IgD-negative memory B cell (primary cell): ENCODE results near the gene KDM3A. TPM values are rescaled to one million over a fixed set of nuclear protein-coding genes. Genes with fewer than 3 reads are reported as not detected.

Experiments
- H3K27ac Mint-ChIP-seq, 3 donors: one replicate each; pipeline ENCODE4 v1.8.0; 2020 to 2022; ENCODE audit warnings: mild to moderate bottlenecking in 3 of 3, mixed read lengths in 3 of 3, moderate library complexity in 1 of 3
- H3K27me3 Mint-ChIP-seq: one replicate; pipeline ENCODE4 v1.8.0; 2021; ENCODE audit warnings: mixed read lengths
- H3K36me3 Mint-ChIP-seq: one replicate; pipeline ENCODE4 v1.8.0; 2020; ENCODE audit warnings: mild to moderate bottlenecking, mixed read lengths
- H3K4me1 Mint-ChIP-seq, 3 donors: one replicate each; pipeline ENCODE4 v1.8.0; 2020 to 2022; ENCODE audit warnings: mixed read lengths in 3 of 3, mild to moderate bottlenecking in 1 of 3
- H3K4me3 Mint-ChIP-seq, 4 donors: one replicate each; pipeline ENCODE4 v1.8.0; 2020 to 2022; ENCODE audit warnings: mild to moderate bottlenecking in 4 of 4, mixed read lengths in 4 of 4, moderate library complexity in 3 of 4
- H3K9me3 Mint-ChIP-seq, 3 donors: one replicate each; pipeline ENCODE4 v1.8.0; 2020 to 2021; ENCODE audit warnings: mixed read lengths in 3 of 3, mild to moderate bottlenecking in 1 of 3
- polyA plus RNA-seq: library from polyadenylated mRNA; unstranded; fragments of 300-500 nt; fragmentation: Illumina TruSeq; gene quantifications from one replicate; pipeline ENCODE4 v1.2.3, GENCODE V29; 2021

The KDM3A gene, protein sequence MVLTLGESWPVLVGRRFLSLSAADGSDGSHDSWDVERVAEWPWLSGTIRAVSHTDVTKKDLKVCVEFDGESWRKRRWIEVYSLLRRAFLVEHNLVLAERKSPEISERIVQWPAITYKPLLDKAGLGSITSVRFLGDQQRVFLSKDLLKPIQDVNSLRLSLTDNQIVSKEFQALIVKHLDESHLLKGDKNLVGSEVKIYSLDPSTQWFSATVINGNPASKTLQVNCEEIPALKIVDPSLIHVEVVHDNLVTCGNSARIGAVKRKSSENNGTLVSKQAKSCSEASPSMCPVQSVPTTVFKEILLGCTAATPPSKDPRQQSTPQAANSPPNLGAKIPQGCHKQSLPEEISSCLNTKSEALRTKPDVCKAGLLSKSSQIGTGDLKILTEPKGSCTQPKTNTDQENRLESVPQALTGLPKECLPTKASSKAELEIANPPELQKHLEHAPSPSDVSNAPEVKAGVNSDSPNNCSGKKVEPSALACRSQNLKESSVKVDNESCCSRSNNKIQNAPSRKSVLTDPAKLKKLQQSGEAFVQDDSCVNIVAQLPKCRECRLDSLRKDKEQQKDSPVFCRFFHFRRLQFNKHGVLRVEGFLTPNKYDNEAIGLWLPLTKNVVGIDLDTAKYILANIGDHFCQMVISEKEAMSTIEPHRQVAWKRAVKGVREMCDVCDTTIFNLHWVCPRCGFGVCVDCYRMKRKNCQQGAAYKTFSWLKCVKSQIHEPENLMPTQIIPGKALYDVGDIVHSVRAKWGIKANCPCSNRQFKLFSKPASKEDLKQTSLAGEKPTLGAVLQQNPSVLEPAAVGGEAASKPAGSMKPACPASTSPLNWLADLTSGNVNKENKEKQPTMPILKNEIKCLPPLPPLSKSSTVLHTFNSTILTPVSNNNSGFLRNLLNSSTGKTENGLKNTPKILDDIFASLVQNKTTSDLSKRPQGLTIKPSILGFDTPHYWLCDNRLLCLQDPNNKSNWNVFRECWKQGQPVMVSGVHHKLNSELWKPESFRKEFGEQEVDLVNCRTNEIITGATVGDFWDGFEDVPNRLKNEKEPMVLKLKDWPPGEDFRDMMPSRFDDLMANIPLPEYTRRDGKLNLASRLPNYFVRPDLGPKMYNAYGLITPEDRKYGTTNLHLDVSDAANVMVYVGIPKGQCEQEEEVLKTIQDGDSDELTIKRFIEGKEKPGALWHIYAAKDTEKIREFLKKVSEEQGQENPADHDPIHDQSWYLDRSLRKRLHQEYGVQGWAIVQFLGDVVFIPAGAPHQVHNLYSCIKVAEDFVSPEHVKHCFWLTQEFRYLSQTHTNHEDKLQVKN (N-terminal part only)
- polyA plus RNA-seq: 14.2 TPM

DNA sequence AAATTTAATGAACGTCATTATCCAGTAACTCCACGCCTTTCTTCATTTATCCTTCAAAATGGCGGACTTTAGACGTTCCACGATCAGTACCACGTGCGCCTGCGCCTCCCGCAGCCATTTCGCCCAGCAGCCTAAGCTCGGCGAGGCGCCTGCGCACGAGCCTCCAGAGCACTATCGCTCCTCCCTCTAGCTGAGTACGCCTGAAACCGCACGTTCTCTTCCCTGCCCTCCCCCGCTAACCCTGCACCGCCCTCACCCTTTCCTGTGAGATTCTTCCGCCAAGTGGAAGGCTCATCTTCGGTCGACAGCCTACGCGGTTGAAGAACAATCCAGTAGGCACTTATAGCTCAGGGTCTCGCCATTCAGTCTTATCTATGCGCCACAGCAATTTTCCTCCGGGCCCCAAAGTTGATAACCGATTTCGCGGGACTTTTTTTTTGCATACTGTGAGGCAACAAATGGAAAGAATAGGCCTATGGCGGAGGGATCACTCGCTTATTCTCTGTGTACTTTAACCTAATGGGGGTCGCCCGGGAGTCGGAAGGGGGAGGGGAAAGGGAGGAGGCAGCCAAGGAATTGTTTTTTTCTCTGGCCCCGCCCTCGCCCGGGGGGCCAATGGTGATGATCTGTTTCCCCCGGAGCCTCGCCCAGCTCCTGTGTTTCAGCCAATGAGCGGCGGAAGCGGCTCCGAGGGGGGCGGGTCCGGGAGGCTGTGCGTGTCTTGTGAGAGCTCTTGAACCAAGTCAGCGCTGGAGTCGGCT is at the start of gene KDM3A:
KDM3A (plus strand) TSS at position 741 of the 761 bp plus-strand sequence. CDS start 677 bp downstream, outside the sequence.
- Mint-ChIP-seq H3K36me3 (peaks cover 6% of the 10 kb centered on the region), H3K4me3 (peak within 1 kb of the TSS; percentile 93 to 98 (median 98)), H3K27ac (peak within 1 kb of the TSS; percentile 99 to 100 (median 99)), H3K4me1 (peaks cover 25 to 37% (median 34%) of the 10 kb centered on the region in 3 donors), H3K27me3 (peaks cover 1% of the 10 kb centered on the region), H3K9me3 (peaks cover 0 to 28% (median 20%) of the 10 kb centered on the region in 3 donors)

DNA sequence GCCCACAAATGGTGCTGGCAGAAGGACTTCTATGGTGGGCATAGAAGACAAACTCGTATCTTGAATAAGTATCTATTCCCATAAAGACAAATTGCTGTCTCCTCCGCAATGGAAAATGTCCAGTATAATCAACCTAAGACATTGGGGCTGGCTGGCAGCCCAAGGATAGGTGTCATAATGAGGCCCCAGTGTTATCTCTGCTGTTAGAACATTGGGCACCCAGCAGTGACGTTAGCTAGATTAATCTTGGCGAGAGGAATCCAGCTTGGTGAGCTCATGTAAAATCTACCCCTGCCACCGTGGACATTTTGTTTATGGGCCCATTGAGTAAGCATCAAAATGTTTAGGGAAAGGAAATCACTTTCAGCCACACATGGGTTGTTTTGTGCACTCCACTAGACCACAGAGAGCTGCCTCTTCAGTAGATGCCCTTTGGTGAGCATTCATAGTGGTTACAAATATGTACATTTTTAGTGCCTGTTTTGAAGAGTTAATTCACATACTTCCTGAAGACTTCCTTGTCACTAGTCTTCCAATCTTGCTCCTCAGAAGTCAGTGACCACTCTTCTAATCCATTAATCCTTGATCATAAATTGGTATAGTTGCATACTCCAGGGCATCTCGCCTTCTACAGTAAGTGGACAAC is 48.2 kb upstream of the KDM3A start:
- Mint-ChIP-seq H3K27ac (no peak overlapping the region), H3K9me3 (peaks cover 0 to 9% (median 0%) of the 10 kb centered on the region in 3 donors), H3K27me3 (peaks cover 23% of the 10 kb centered on the region), H3K4me1 (peaks cover 0 to 16% (median 10%) of the 10 kb centered on the region in 3 donors), H3K4me3 (no peak overlapping the region), H3K36me3 (no peaks in the 10 kb centered on the region)

DNA sequence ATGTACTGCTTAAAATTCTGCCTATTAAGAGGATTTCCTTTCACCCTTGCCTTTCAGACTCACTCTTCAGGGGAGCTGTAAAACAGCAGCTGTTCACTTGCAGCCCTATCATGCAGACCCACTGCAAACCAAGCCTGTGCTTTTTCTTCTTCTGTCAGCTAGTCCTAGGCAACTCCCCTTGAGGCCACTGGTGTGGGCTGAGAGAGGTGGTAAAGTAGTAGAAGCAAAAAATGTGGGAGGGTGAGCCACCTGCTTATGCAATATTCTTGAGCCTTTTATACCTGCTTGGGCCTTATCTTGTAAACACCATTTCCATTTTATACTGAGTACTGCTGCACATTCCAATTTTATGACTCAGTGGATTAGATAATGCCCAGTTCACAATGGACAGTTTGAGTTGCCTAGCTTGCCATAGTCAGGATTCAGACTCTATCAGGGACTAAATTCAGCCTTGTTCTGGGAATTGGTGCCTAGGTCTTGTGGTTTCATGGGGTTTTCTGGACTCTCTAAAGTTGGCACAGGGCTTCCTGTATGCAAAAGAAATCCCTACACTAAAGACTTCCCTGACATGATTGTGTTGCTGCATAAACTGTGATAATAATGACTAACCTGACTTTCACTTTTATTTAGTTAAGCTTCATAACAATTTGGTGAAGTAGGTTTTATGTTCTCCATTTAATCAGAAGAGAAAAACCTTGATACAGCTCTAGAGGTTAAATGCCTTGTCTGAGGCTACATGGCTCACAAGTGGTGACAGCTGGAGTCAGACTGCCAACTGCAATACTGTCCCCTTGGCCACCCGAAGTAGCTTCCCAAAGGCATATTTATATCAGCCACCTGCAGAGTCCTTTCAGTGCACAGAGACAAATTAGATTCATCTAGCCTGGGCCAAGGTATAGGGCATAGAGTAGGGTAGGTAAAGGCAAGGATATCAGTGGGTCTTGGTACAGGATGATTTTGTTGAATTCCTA is 47.4 kb upstream of the KDM3A start:
- H3K4me1 Mint-ChIP-seq: peaks cover 0 to 16% (median 10%) of the 10 kb centered on the region in 3 donors
- H3K9me3 Mint-ChIP-seq: peaks cover 0 to 10% (median 0%) of the 10 kb centered on the region in 3 donors
- H3K27me3 Mint-ChIP-seq: peaks cover 28% of the 10 kb centered on the region
- no peaks in the 10 kb centered on the region for H3K36me3 Mint-ChIP-seq
- H3K4me3 Mint-ChIP-seq: no peak overlapping the region
- H3K27ac Mint-ChIP-seq: no peak overlapping the region

DNA sequence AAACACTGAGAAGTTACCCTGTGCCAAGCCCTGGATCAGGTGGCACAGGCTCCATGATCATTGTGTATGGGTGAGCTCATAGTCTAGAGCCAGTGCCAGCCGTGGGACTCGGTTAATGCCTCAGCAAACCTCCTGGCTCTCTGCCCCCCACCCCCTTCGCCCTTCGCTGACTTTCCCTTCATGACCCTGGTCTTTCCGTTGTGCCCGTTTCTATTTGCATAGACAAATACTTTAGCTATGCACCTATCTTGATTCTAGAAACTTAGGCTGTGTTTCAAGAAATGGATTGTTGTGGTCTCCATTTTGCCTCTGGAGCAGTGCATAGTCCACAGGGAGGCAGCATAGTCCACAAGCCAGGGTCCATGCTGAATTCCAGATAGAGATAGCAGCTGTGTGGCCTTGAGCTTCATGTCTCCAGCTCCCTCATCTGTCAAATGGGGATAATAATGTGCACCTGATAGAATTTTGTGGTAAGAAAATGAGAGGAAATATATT is 44.8 kb upstream of the KDM3A start:
- H3K4me3 Mint-ChIP-seq: peak overlapping the region in 1 of 4 donors; percentile 22
- H3K27me3 Mint-ChIP-seq: peaks cover 42% of the 10 kb centered on the region
- H3K36me3 Mint-ChIP-seq: no peaks in the 10 kb centered on the region

DNA sequence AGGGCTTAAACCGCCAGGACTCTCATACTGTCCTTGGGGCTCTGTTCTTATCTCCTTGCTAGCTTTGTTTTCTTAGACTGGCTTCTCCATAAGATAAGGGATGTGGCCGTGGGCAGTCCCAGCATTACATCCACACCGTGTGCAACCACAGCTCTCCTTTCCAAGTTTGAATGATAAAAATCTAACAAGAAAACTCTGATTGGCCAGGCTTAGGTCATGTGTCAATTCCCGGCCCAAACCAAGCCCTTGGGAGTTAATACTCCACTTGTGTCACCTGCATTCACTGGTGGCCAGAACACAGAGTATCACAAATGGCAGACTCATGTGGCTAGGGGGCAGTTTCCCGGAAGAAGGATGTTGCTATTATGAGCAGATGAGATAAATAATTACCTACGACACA is 43.2 kb upstream of the KDM3A start:
- no peak overlapping the region for H3K4me3 Mint-ChIP-seq
- H3K27me3 Mint-ChIP-seq: peaks cover 40% of the 10 kb centered on the region
- no peaks in the 10 kb centered on the region for H3K36me3 Mint-ChIP-seq
- no peak overlapping the region for H3K27ac Mint-ChIP-seq
- H3K4me1 Mint-ChIP-seq: peaks cover 0 to 16% (median 12%) of the 10 kb centered on the region in 3 donors
- H3K9me3 Mint-ChIP-seq: peaks cover 0 to 5% (median 3%) of the 10 kb centered on the region in 3 donors

More for the DNA sequence above, 44.8 kb upstream of the KDM3A start:
- peaks cover 0 to 16% (median 12%) of the 10 kb centered on the region in 3 donors for H3K4me1 Mint-ChIP-seq
- no peak overlapping the region for H3K27ac Mint-ChIP-seq
- peaks cover 0 to 9% (median 3%) of the 10 kb centered on the region in 3 donors for H3K9me3 Mint-ChIP-seq

DNA sequence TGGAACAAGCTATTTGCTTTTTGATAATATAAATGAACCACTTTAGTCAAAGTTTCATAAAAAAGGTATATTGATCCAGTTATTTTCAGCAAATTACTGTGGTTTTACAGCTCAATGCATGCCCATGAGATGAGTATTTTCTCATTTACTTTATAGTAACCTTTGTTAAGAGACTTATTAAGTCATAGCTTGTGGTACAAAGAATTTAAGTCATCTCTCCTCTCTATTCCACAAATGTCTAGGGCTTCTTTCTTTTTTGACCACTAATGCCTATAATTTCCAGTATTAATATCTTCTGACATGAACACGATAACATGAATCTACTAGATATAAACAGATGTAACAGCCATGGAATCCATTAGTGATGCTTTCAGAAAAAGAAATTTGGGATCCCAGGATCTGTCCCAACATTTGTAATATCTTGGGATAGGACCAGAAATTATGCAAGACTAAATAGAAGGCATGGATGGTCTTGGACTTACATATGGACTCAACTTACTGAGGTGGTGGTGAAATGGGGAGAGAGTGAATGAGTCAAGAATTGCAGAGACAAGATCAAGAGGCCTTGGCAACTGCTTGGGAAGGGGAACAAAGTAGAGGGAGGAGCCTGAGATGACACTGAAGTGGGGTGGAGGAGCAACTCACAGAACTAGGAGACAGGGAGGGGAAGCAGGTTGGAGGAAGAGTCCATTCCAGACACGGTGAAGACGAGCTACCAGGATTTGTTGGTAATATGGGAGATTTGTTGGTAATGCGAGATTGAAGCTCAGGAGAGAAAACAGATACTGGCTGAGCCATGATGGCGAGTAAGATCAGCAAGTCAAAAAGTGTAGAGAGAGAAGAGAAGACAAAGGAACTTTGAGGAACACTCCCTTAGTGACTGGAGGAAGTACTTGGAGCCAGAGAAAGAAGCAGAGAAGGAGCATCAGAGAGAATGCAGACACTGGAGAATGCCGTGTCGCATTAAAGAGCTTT is 42.4 kb upstream of the KDM3A start:
- Mint-ChIP-seq H3K9me3 (peaks cover 0 to 5% (median 3%) of the 10 kb centered on the region in 3 donors), H3K27ac (no peak overlapping the region), H3K36me3 (no peaks in the 10 kb centered on the region), H3K27me3 (peaks cover 40% of the 10 kb centered on the region), H3K4me1 (peaks cover 0 to 12% (median 11%) of the 10 kb centered on the region in 3 donors), H3K4me3 (no peak overlapping the region)

DNA sequence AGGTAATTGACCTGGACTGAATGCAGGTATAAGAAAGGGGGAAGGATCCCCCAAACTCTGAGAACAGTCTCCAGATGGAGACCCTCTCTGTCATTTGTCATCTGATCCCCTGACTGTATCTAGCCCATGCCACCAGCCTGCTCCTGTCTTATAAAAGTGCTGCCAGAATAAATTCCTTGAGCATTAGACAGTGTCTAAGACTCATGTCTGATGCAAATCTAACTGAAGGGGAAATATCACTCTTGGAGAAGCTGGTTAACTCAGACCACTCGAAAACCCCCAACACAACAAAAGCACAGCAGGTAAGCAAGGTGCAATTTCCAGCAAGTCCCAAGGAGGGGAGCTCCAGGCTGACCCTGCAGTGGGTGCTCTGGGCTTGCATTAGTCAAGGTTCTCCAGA is 40.9 kb upstream of the KDM3A start:
- Mint-ChIP-seq H3K4me3 (no peak overlapping the region), H3K4me1 (peaks cover 0 to 12% (median 6%) of the 10 kb centered on the region in 3 donors), H3K27me3 (peaks cover 36% of the 10 kb centered on the region), H3K27ac (no peak overlapping the region), H3K36me3 (no peaks in the 10 kb centered on the region), H3K9me3 (peaks cover 0 to 5% (median 3%) of the 10 kb centered on the region in 3 donors)

DNA sequence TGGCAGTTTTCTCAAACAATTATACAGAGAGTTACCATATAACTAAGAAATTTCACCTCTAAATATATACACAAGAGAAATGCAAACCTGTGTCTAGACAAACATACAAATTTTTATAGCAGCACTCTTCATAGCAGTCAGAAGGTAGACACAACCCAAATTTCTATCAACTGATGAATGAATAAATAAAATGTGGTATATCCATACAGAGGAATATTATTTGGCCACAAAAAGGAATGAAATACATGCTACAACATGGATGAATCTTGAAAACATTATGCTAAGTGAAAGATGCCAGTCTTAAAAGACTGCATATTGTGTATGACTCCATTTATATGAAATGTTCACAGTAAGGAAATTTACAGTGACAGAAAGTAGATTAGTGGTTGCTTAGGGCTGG is 30.6 kb upstream of the KDM3A start:
- peaks cover 2% of the 10 kb centered on the region for H3K36me3 Mint-ChIP-seq
- H3K4me3 Mint-ChIP-seq: no peak overlapping the region
- H3K27me3 Mint-ChIP-seq: peaks cover 19% of the 10 kb centered on the region
- peaks cover 3 to 13% (median 12%) of the 10 kb centered on the region in 3 donors for H3K4me1 Mint-ChIP-seq
- H3K27ac Mint-ChIP-seq: no peak overlapping the region
- H3K9me3 Mint-ChIP-seq: peaks cover 0 to 6% (median 4%) of the 10 kb centered on the region in 3 donors

DNA sequence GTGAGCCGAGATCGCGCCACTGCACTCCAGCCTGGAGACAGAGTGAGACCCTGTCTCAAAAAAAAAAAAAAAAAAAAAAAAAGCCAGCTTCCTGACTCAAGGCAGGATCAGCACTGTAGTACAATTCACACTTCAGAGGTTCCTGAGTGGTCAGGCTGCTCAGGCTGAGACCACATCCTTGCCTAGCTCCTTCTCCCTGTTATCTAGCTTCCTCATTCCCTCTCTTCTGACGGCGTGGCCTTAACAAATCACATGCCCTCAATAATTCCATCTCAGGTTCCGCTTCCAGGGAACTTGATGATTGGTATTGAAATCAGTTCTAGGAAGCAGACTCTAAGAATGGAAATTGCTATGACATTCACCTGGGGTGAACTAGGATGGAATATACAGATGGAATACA is 29.8 kb upstream of the KDM3A start:
- no peak overlapping the region for H3K27ac Mint-ChIP-seq

DNA sequence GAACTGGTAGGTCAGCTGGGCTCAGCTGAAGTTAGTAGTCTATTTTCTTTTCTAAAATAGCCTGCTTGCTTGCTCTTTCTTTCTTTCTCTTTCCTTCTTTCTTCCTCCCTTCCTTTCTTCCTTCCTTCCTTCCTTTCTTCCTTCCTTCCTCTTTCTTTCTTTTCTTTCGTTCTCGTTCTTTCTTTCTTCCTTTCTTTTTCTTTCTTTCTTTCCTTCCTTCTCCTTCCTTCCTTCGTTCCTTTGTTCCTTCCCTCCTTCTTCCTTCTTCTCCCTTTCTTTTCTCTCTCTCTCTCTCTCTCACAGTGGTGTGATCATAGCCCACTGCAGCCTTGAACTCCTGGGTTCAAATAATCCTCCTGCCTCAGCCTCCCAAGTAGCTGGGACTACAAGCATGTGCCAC is 29.2 kb upstream of the KDM3A start:
- Mint-ChIP-seq H3K27ac (no peak overlapping the region), H3K9me3 (peaks cover 0 to 6% (median 6%) of the 10 kb centered on the region in 3 donors), H3K27me3 (peaks cover 19% of the 10 kb centered on the region), H3K4me3 (no peak overlapping the region), H3K36me3 (peaks cover 2% of the 10 kb centered on the region), H3K4me1 (peaks cover 3 to 13% (median 12%) of the 10 kb centered on the region in 3 donors)

More for the DNA sequence above, 29.8 kb upstream of the KDM3A start:
- Mint-ChIP-seq H3K4me3 (no peak overlapping the region), H3K27me3 (peaks cover 19% of the 10 kb centered on the region), H3K9me3 (peaks cover 0 to 6% (median 6%) of the 10 kb centered on the region in 3 donors), H3K36me3 (peaks cover 2% of the 10 kb centered on the region), H3K4me1 (peaks cover 3 to 13% (median 12%) of the 10 kb centered on the region in 3 donors)

DNA sequence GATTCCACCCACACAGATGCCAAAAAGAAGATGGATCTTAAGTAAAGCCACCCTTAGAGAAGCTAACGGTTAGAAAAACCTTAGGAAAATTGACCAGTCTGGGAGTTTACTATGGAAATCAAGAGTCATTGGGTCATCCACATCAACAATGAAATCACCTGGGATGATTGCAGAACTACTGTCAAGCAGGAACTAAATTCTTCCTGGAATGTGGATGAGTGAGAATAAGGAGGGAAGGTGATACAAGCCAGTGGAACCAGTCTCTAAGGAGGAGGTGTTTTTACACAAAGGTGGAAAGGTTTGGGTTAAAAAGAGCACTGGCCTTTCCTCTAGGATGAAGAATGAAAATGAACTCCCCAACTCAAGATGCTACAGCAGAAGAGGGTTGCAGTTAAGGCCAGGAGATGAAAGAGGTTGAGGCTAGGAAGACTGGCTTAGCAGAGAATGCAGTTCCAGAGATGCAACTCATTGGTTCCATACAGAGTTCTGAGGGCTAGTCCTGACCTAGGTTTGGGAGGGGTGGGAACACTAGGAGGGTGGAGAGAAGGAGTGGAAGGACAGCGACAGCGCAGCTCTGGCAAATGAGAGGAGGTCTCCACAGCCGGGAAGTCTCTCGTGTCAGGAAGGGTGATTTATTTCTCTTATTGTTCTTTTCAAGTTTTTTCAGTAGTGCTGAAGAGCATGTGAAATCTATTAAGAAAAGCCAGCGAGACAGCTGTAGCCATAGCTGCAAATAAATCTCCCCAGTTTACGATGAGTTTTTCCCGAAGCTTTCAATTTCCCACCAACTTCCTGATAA is 27.7 kb upstream of the KDM3A start:
- Mint-ChIP-seq H3K4me1 (peaks cover 6 to 13% (median 12%) of the 10 kb centered on the region in 3 donors), H3K27ac (no peak overlapping the region), H3K27me3 (peaks cover 23% of the 10 kb centered on the region), H3K9me3 (peaks cover 0 to 6% (median 6%) of the 10 kb centered on the region in 3 donors), H3K36me3 (peaks cover 2% of the 10 kb centered on the region), H3K4me3 (peak overlapping the region in 2 of 4 donors; percentile 43 to 53)
